Uterus (tissue), 4 donors: ENCODE results near the gene ALG11. TPM values are rescaled to one million over a fixed set of nuclear protein-coding genes. Genes with fewer than 3 reads are reported as not detected.

Source experiments
- DNase-seq, 2 donors: peaks; one replicate each; pipeline ENCODE4 v3.0.0-alpha.2; 2019 to 2020
- H3K27ac ChIP-seq, 2 donors: fragments of 200-600 bp; sonication (generic); 1 replicate in 1 of 2; 2 replicates in 1 of 2; pipeline ENCODE4 v1.5.1; 2016 to 2018
- H3K27me3 ChIP-seq, 2 donors: fragments of 200-600 bp; sonication (generic); one replicate each; pipeline ENCODE4 v1.5.1; 2018 to 2019; ENCODE audit warnings: control low read depth in 1 of 2
- H3K36me3 ChIP-seq, 2 donors: fragments of 200-600 bp; sonication (generic); one replicate each; pipeline ENCODE4 v1.5.1; 2019; ENCODE audit warnings: control low read depth in 1 of 2
- H3K4me1 ChIP-seq, 2 donors: fragments of 200-600 bp; sonication (generic); one replicate each; pipeline ENCODE4 v1.5.1; 2018 to 2019; ENCODE audit warnings: control low read depth in 1 of 2
- H3K4me3 ChIP-seq, 2 donors: fragments of 200-600 bp; sonication (generic); 1 replicate in 1 of 2; 2 replicates in 1 of 2; pipeline ENCODE4 v1.5.1; 2018 to 2019; ENCODE audit warnings: mild to moderate bottlenecking in 1 of 2
- H3K9me3 ChIP-seq, 2 donors: fragments of 200-600 bp; sonication (generic); one replicate each; pipeline ENCODE4 v1.5.1; 2019; ENCODE audit warnings: control low read depth in 1 of 2
- POLR2A ChIP-seq, 2 donors: fragments of 450-650 bp; IDR thresholded peaks; one replicate each; pipeline ENCODE4 v1.6.1; 2016; ENCODE audit warnings: antibody characterized with exemption in 2 of 2, mild to moderate bottlenecking in 1 of 2, moderate library complexity in 1 of 2
- intact Hi-C: fragments of 100-400 bp; cut with DNase I; formaldehyde crosslinking; loops from one replicate; pipeline ENCODE4 v1.15.1; 2023; ENCODE audit warnings: low total_unique reads
- total RNA-seq, 4 donors: library from RNA; depleted of rRNA in 3 of 4; stranded (reverse); fragments of >200 nt in 3 of 4; gene quantifications; one replicate each; pipeline versions ENCODE4 v1.1.0 to v1.2.4, GENCODE V29; 2014 to 2023
- TF ChIP-seq, protein P1 (sequence below), 4 experiments: fragments of 200-600 bp in 2 of 4; fragments of 450-650 bp in 2 of 4; sonication (generic) in 2 of 4; IDR thresholded peaks; one replicate each; pipeline ENCODE4 v1.5.1; 2016 to 2019; ENCODE audit warnings: antibody characterized with exemption in 4 of 4, mild to moderate bottlenecking in 2 of 4, moderate library complexity in 1 of 4
- donor health status: DM: yes; HTN: yes; CAD: no.

The ALG11 gene
- total RNA-seq, 4 donors from 2014 or later: 5.0 to 68.9 (median 28.8) TPM

DNA sequence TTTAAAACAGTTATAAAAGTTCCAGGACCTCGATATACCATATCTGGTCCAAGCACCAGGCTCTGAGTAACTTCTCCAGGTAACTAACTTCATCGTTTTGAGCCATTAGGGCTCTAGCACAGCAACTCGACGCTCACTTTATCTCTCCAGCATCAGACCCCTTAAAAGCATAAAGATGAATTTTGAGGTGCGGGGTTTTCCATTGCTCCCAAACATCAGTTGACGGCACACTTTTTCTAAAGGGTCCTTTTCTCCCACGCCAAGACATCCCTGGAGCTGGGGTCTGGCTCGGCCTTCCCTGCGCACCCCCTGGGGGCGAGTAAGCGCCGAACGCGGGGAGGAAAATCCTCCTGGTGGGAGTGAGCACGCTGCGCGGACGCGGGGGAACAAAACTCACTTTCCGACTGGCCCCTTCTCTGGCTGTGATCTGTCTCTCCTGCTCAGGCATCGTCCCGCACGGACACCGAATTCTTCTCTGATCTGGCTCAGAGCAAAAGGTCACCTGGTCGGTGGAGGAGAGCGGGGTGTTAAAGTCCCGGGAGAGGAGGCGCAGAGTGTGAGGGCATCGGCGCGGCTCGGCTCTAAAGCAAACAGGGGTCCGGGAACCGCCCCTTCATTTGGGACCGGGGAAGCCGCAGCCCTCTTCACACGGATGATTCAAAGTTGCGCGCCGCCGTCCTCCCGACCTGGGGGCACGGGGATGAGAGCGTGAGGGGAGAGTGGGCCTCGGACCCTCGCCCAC lies 1.1 kb upstream of the ALG11 start, which contains the start of gene ATP7B:
TSS of gene ATP7B (minus strand) at position 561 of the 742 bp plus-strand sequence. CDS start at position 448, 113 bp downstream.
- H3K27me3 ChIP-seq: no peaks in the 10 kb centered on the region
- peak within 1 kb of the TSS; percentile 76 to 83 for H3K27ac ChIP-seq
- H3K36me3 ChIP-seq: no peaks in the 10 kb centered on the region
- H3K9me3 ChIP-seq: no peaks in the 10 kb centered on the region
- intact Hi-C loops: no loop called here
- peak in 1 of 2 donors; percentile 24 for DNase-seq
- no peak for TF ChIP-seq POLR2A (IDR thresholded peaks at IDR 0.05)
- TF ChIP-seq, protein P1, sequence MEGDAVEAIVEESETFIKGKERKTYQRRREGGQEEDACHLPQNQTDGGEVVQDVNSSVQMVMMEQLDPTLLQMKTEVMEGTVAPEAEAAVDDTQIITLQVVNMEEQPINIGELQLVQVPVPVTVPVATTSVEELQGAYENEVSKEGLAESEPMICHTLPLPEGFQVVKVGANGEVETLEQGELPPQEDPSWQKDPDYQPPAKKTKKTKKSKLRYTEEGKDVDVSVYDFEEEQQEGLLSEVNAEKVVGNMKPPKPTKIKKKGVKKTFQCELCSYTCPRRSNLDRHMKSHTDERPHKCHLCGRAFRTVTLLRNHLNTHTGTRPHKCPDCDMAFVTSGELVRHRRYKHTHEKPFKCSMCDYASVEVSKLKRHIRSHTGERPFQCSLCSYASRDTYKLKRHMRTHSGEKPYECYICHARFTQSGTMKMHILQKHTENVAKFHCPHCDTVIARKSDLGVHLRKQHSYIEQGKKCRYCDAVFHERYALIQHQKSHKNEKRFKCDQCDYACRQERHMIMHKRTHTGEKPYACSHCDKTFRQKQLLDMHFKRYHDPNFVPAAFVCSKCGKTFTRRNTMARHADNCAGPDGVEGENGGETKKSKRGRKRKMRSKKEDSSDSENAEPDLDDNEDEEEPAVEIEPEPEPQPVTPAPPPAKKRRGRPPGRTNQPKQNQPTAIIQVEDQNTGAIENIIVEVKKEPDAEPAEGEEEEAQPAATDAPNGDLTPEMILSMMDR (IDR thresholded peaks at IDR 0.05): no peak
- peaks cover 0 to 5% of the 10 kb centered on the region in 2 donors for H3K4me1 ChIP-seq
- peak within 1 kb of the TSS; percentile 85 to 91 for H3K4me3 ChIP-seq

DNA sequence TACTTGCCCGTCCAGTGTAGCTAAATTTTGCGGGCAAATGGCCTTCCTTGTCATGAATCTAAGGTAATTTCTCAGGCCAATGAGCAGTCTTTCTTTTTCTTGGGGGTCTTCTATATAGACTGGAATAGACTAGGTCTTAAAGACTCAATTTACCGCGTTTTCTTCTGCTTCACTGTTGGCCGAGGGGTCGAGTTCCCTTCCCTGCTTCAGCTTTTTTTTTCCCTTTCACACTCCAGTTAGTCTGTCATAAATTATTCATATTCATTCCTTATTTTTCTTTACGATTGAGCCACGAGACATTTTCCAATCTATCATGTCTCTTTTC lies 276 bp downstream of the ALG11 start:
- no peaks in the 10 kb centered on the region for H3K36me3 ChIP-seq
- no peaks in the 10 kb centered on the region for H3K9me3 ChIP-seq
- DNase-seq: no peak
- H3K4me3 ChIP-seq: peak overlapping the region; percentile 85 to 91
- peaks cover 0 to 5% of the 10 kb centered on the region in 2 donors for H3K4me1 ChIP-seq
- no peak for TF ChIP-seq POLR2A (IDR thresholded peaks at IDR 0.05)
- TF ChIP-seq, protein P1 (IDR thresholded peaks at IDR 0.05): no peak
- peak overlapping the region; percentile 62 to 66 for H3K27ac ChIP-seq
- intact Hi-C loops: no loop called here
- no peaks in the 10 kb centered on the region for H3K27me3 ChIP-seq

DNA sequence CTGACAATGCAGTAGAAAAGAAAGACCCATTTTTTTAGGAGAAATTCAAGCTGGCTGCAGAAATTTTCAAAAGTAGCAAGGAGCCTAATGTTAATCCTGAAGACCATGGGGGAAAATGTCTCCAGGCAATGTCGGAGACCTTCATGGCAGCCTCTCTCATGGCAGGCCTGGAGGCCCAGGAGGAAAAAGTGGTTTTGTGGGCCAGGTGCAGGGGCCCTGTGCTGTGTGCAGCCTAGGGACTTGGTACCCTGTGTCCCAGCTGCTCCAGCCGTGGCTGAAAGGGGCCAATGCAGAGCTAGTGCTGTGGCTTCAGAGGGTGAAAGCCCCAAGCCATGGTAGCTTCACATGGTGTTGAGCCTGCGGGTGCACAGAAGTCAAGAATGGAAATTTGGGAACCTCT lies 4.1 kb downstream of the ALG11 start:
- H3K4me3 ChIP-seq: no peak overlapping the region
- no peaks in the 10 kb centered on the region for H3K36me3 ChIP-seq
- intact Hi-C loops: no loop called here
- no peak overlapping the region for H3K27ac ChIP-seq
- TF ChIP-seq, protein P1 (IDR thresholded peaks at IDR 0.05): no peak
- no peak for TF ChIP-seq POLR2A (IDR thresholded peaks at IDR 0.05)
- peaks cover 0 to 5% of the 10 kb centered on the region in 2 donors for H3K4me1 ChIP-seq
- no peaks in the 10 kb centered on the region for H3K9me3 ChIP-seq
- no peaks in the 10 kb centered on the region for H3K27me3 ChIP-seq
- DNase-seq: no peak

DNA sequence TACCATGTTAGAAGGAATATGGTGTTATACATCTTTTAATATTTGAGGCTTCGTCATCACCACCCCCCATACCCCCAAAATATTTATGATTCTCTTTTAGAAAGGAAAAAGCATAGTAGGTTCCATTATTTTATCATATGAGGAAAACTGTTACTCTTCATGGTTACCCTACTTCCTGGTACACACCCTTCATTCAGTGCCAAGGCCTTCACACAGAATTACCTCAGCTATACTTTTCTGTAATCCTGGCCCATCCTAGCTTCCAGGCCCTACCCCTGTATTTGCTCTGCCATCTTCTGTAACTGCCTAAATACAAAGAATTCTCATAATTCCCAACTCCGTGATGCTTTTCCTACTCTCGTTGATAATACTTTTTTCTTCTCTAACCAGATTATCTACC lies 8.0 kb downstream of the ALG11 start:
- no peak for DNase-seq
- no peaks in the 10 kb centered on the region for H3K9me3 ChIP-seq
- no peaks in the 10 kb centered on the region for H3K27me3 ChIP-seq
- H3K27ac ChIP-seq: no peak overlapping the region
- no peak overlapping the region for H3K4me3 ChIP-seq
- intact Hi-C loops: no loop called here
- H3K36me3 ChIP-seq: no peaks in the 10 kb centered on the region
- TF ChIP-seq POLR2A (IDR thresholded peaks at IDR 0.05): no peak
- TF ChIP-seq, protein P1 (IDR thresholded peaks at IDR 0.05): no peak
- no peaks in the 10 kb centered on the region for H3K4me1 ChIP-seq

DNA sequence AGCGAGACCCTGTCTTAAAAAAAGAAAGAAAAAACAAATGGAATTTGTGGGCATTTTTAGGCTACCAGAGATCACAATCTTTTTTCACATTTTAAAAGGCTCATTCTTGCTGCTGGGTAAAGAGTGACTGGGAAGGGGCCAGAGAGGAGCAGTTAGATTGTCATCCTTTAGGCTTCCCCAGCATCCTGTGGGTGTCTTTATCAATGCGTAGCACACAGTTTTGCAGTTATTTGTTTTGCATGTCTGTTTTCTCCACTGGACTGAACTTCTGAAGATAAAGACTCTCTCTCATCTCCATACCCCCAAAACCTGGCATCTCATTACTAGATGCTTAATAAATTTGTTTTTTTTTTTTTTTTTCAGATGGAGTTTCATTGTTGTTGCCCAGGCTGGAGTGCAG lies 10.2 kb downstream of the ALG11 start:
- DNase-seq: no peak
- H3K4me1 ChIP-seq: no peaks in the 10 kb centered on the region
- TF ChIP-seq, protein P1 (IDR thresholded peaks at IDR 0.05): no peak
- no peak for TF ChIP-seq POLR2A (IDR thresholded peaks at IDR 0.05)
- no peak overlapping the region for H3K4me3 ChIP-seq
- H3K36me3 ChIP-seq: no peaks in the 10 kb centered on the region
- H3K27ac ChIP-seq: no peak overlapping the region
- no peaks in the 10 kb centered on the region for H3K27me3 ChIP-seq
- intact Hi-C loops: no loop called here
- no peaks in the 10 kb centered on the region for H3K9me3 ChIP-seq
